HG02623 (cell line): Measurements from ENCODE around the gene SEMA4G.
"Not testable (repeated sequence)": the region's sequence is repeated elsewhere in the genome, so short reads cannot be mapped to it uniquely, and the experiment has no call there.

ENCODE experiments used
- ATAC-seq: cut with Tn5 transposase; IDR thresholded peaks from one replicate; pipeline ENCODE4 v1.9.1; 2021; ENCODE audit warnings: moderate library complexity; ENCODE audit not compliant: unreplicated experiment

Gene SEMA4G

GRCh38 chr10:100970914-100971811 lies 1.9 kb downstream of the SEMA4G start:
- ATAC-seq: no peak

- ATAC-seq: no peak
Observed at GRCh38 chr10:100972115-100972903, 3.0 kb downstream of the SEMA4G start.

GRCh38 chr10:100972904-100973535 lies 3.7 kb downstream of the SEMA4G start:
- ATAC-seq: no peak

GRCh38 chr10:100975397-100975796 lies 6.1 kb downstream of the SEMA4G start:
- ATAC-seq: not testable (repeated sequence)

- no peak for ATAC-seq
Observed at GRCh38 chr10:100976906-100977305, 7.6 kb downstream of the SEMA4G start.

- ATAC-seq: no peak
Observed at GRCh38 chr10:100977436-100977835, 8.1 kb downstream of the SEMA4G start.

- ATAC-seq: no peak
Observed at GRCh38 chr10:100978121-100978900, 9.0 kb downstream of the SEMA4G start.

GRCh38 chr10:100978901-100979195 lies 9.5 kb downstream of the SEMA4G start:
- no peak for ATAC-seq

- no peak for ATAC-seq
Observed at GRCh38 chr10:100979791-100980272, 10.5 kb downstream of the SEMA4G start.

- ATAC-seq: no peak
Observed at GRCh38 chr10:100980311-100980710, 11.0 kb downstream of the SEMA4G start.

- no peak for ATAC-seq
Observed at GRCh38 chr10:100980711-100981110, 11.4 kb downstream of the SEMA4G start.

GRCh38 chr10:100981178-100981772 lies 12.0 kb downstream of the SEMA4G start:
- ATAC-seq: no peak

- no peak for ATAC-seq
Observed at GRCh38 chr10:100982916-100983830, 13.9 kb downstream of the SEMA4G start.

GRCh38 chr10:100983868-100984671 lies 14.8 kb downstream of the SEMA4G start:
- no peak for ATAC-seq

GRCh38 chr10:100984672-100985177 lies 15.4 kb downstream of the SEMA4G start:
- ATAC-seq: no peak

GRCh38 chr10:100985336-100985735 lies 16.0 kb downstream of the SEMA4G start:
- ATAC-seq: no peak

- no peak for ATAC-seq
Observed at GRCh38 chr10:100986623-100986951, 17.3 kb downstream of the SEMA4G start.

GRCh38 chr10:100986952-100987684 lies 17.8 kb downstream of the SEMA4G start, which contains the start of the genes MRPL43 and TWNK:
Gene MRPL43, minus strand, starts transcription at chr10:100987497. Its CDS starts 54 bp downstream, at chr10:100987443.
Gene TWNK, plus strand, starts transcription at chr10:100987543. Its CDS starts 668 bp downstream, at chr10:100988211.
- ATAC-seq: peak; percentile 76
